ENCODE measurements around the gene CZIB. TPM values are rescaled to one million over a fixed set of nuclear protein-coding genes. Genes with fewer than 3 reads are reported as not detected.
"Not testable (repeated sequence)": the region's sequence is repeated elsewhere in the genome, so short reads cannot be mapped to it uniquely, and the experiment has no call there.

The CZIB gene
- total RNA-seq, 3 donors from 2014 or later (not counting 1 experiment from before 2014, with no cell fraction given): 39.6 to 49.7 (median 40.5) TPM

- Histone ChIP-seq H3K4me1 (ENCODE audit: control insufficient read depth, insufficient read depth, low read length) (no peaks in the 10 kb centered on the region), H3K4me3 (ENCODE audit: low read length) (no peak overlapping the region), H3K9me3 (ENCODE audit: control insufficient read depth, insufficient read depth, low read length) (peaks cover 11% of the 10 kb centered on the region), H3K36me3 (ENCODE audit: control insufficient read depth, insufficient read depth, low read length) (peaks cover 62% of the 10 kb centered on the region), H3K27ac (ENCODE audit: low read length) (no peak overlapping the region), H3K27me3 (ENCODE audit: control insufficient read depth, insufficient read depth, low read length) (no peaks in the 10 kb centered on the region)
- H3K9me3 Mint-ChIP-seq: peaks cover 2% of the 10 kb centered on the region in 2 donors
- DNase-seq (no peak), ATAC-seq (no peak)
- H3K27ac Mint-ChIP-seq: no peak overlapping the region
- 98% methylated on average over 7 of the region's 7 CpGs for WGBS (ENCODE audit: insufficient coverage)
- no peaks in the 10 kb centered on the region for H3K27me3 Mint-ChIP-seq (ENCODE audit: low read depth in 2 of 2)
- H3K4me1 Mint-ChIP-seq: no peaks in the 10 kb centered on the region
- TF ChIP-seq CTCF (IDR thresholded peaks at IDR 0.05): no peak
- H3K4me3 Mint-ChIP-seq: no peak overlapping the region
- peaks cover 22% of the 10 kb centered on the region for H3K36me3 Mint-ChIP-seq
- intact Hi-C loops (cut with micrococcal nuclease): no loop called here
These were observed 10.1 kb downstream of the CZIB start for GRCh38 chr1:53210352-53210751.

DNA sequence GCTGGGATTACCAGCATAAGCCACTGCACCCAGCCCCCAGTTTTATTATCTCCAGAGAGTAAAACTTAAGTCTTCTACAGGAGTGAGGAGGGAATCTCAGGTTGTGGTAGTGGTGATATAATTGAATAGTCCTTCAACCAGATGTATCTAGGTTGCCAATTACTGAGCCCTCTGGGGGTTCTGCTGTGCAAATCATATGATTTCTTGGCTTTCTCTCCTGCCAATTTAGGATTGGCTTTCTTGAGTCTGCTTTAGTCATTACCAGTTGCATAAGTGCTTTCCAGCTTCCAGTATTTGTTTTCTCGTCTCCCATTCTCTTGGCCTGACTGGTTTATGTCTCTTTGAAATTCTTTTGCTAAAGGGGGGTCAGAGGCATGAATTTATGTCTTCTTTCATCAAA, 12.7 kb downstream of the CZIB start:
- H3K9me3 Mint-ChIP-seq: peaks cover 2% of the 10 kb centered on the region in 2 donors
- 100% methylated on average over 1 of the region's 1 CpG for WGBS (ENCODE audit: insufficient coverage)
- peaks cover 0 to 2% of the 10 kb centered on the region in 2 donors for H3K4me1 Mint-ChIP-seq
- TF ChIP-seq CTCF (IDR thresholded peaks at IDR 0.05): no peak
- intact Hi-C loops (cut with micrococcal nuclease): no loop called here
- Histone ChIP-seq H3K4me1 (ENCODE audit: control insufficient read depth, insufficient read depth, low read length) (no peaks in the 10 kb centered on the region), H3K36me3 (ENCODE audit: control insufficient read depth, insufficient read depth, low read length) (peaks cover 66% of the 10 kb centered on the region), H3K27me3 (ENCODE audit: control insufficient read depth, insufficient read depth, low read length) (no peaks in the 10 kb centered on the region), H3K9me3 (ENCODE audit: control insufficient read depth, insufficient read depth, low read length) (peaks cover 11% of the 10 kb centered on the region), H3K4me3 (ENCODE audit: low read length) (no peak overlapping the region), H3K27ac (ENCODE audit: low read length) (no peak overlapping the region)
- H3K4me3 Mint-ChIP-seq: no peak overlapping the region
- ATAC-seq: no peak
- peaks cover 48% of the 10 kb centered on the region for H3K36me3 Mint-ChIP-seq
- DNase-seq: no peak
- H3K27ac Mint-ChIP-seq: no peak overlapping the region
- no peaks in the 10 kb centered on the region for H3K27me3 Mint-ChIP-seq (ENCODE audit: low read depth in 2 of 2)

DNA sequence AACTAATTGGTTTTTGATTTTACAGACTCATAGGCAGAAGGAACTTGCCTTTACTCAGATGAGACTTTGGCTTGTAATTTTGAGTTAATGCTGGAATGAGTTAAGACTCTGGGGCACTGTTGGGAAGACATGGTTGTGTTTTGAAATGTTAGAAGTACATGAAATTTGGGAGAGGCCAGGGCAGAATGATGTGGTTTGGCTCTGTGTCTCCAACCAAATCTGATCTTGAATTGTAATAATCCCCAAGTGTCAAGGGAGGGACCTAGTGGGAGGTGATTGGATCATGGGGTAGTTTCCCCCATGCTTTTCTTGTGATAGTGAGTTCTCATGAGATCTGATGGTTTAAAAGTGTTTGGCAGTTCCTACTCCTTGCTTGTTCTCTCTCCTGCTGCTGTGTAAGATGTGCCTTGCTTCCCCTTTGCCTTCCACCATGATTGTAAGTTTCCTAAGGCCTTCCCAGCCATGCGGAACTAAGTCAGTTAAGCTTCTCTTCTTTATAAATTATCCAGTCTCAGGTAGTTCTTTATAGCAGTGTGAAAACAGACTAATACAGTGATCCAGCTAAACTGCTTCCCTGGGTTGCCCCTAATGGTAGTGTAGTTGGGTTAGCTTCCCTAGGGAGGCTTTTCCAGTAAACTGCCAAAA, 13.6 kb downstream of the CZIB start:
- peaks cover 70% of the 10 kb centered on the region for H3K36me3 ChIP-seq (ENCODE audit: control insufficient read depth, insufficient read depth, low read length)
- no peak for TF ChIP-seq CTCF (IDR thresholded peaks at IDR 0.05)
- H3K4me1 ChIP-seq (ENCODE audit: control insufficient read depth, insufficient read depth, low read length): no peaks in the 10 kb centered on the region
- ATAC-seq: no peak
- peaks cover 11% of the 10 kb centered on the region for H3K9me3 ChIP-seq (ENCODE audit: control insufficient read depth, insufficient read depth, low read length)
- Mint-ChIP-seq H3K27ac (no peak overlapping the region), H3K27me3 (ENCODE audit: low read depth in 2 of 2) (no peaks in the 10 kb centered on the region), H3K4me1 (peaks cover 0 to 5% of the 10 kb centered on the region in 2 donors), H3K4me3 (no peak overlapping the region), H3K9me3 (peaks cover 2% of the 10 kb centered on the region in 2 donors), H3K36me3 (peaks cover 57% of the 10 kb centered on the region)
- H3K27ac ChIP-seq (ENCODE audit: low read length): no peak overlapping the region
- no peaks in the 10 kb centered on the region for H3K27me3 ChIP-seq (ENCODE audit: control insufficient read depth, insufficient read depth, low read length)
- intact Hi-C loops (cut with micrococcal nuclease): no loop called here
- WGBS (ENCODE audit: insufficient coverage): 100% methylated on average over 1 of the region's 1 CpG
- H3K4me3 ChIP-seq (ENCODE audit: low read length): no peak overlapping the region
- no peak for DNase-seq

GRCh38 chr1:53206083-53206685, 14.2 kb downstream of the CZIB start:
- H3K9me3 Mint-ChIP-seq; H3K4me3 Mint-ChIP-seq; H3K27me3 ChIP-seq (ENCODE audit: control insufficient read depth, insufficient read depth, low read length); H3K4me1 ChIP-seq (ENCODE audit: control insufficient read depth, insufficient read depth, low read length); H3K27me3 Mint-ChIP-seq (ENCODE audit: low read depth in 2 of 2); ATAC-seq; intact Hi-C loops (cut with micrococcal nuclease); H3K27ac ChIP-seq (ENCODE audit: low read length); DNase-seq; H3K4me3 ChIP-seq (ENCODE audit: low read length); H3K27ac Mint-ChIP-seq; H3K4me1 Mint-ChIP-seq: not testable (repeated sequence)
- peaks cover 11% of the 10 kb centered on the region for H3K9me3 ChIP-seq (ENCODE audit: control insufficient read depth, insufficient read depth, low read length)
- peaks cover 72% of the 10 kb centered on the region for H3K36me3 ChIP-seq (ENCODE audit: control insufficient read depth, insufficient read depth, low read length)
- WGBS (ENCODE audit: insufficient coverage): 98% methylated on average over 3 of the region's 3 CpGs
- H3K36me3 Mint-ChIP-seq: peaks cover 57% of the 10 kb centered on the region

GRCh38 chr1:53205496-53205895, 14.9 kb downstream of the CZIB start:
- H3K9me3 Mint-ChIP-seq; H3K27ac ChIP-seq (ENCODE audit: low read length); H3K27me3 ChIP-seq (ENCODE audit: control insufficient read depth, insufficient read depth, low read length); H3K4me3 ChIP-seq (ENCODE audit: low read length); H3K27ac Mint-ChIP-seq; H3K27me3 Mint-ChIP-seq (ENCODE audit: low read depth in 2 of 2); H3K4me1 Mint-ChIP-seq; ATAC-seq; H3K4me3 Mint-ChIP-seq; DNase-seq; intact Hi-C loops (cut with micrococcal nuclease); H3K4me1 ChIP-seq (ENCODE audit: control insufficient read depth, insufficient read depth, low read length): not testable (repeated sequence)
- H3K36me3 Mint-ChIP-seq: peaks cover 56% of the 10 kb centered on the region
- H3K36me3 ChIP-seq (ENCODE audit: control insufficient read depth, insufficient read depth, low read length): peaks cover 69% of the 10 kb centered on the region
- peaks cover 11% of the 10 kb centered on the region for H3K9me3 ChIP-seq (ENCODE audit: control insufficient read depth, insufficient read depth, low read length)
- 100% methylated on average over 1 of the region's 1 CpG for WGBS (ENCODE audit: insufficient coverage)

Measured in natural killer cell (primary cell).